Lung (tissue), 12 donors: ENCODE data around the gene TSPEAR. TPM values are rescaled to one million over a fixed set of nuclear protein-coding genes. Genes with fewer than 3 reads are reported as not detected.

Experiments
- ATAC-seq: fragments of 200-7000 bp; cut with Tn5 transposase; one replicate; pipeline ENCODE4 v1.9.1; 2020; ENCODE audit warnings: moderate number of reproducible peaks; ENCODE audit not compliant: insufficient read depth, low FRiP score
- DNase-seq, 3 donors: peaks; one replicate each; pipeline ENCODE4 v3.0.0-alpha.2; 2013 to 2017
- H3K27ac ChIP-seq, 2 donors: one replicate each; pipeline ENCODE4 v1.5.1; 2013; ENCODE audit warnings: mild to moderate bottlenecking in 2 of 2, moderate library complexity in 2 of 2, control low read depth in 1 of 2, inconsistent platforms in 1 of 2, low read depth in 1 of 2, low read length in 1 of 2
- H3K27me3 ChIP-seq, 3 donors: one replicate each; pipeline ENCODE4 v1.5.1; 2013; ENCODE audit warnings: low read length in 2 of 3; ENCODE audit not compliant: control insufficient read depth in 3 of 3, insufficient read depth in 3 of 3
- H3K36me3 ChIP-seq, 4 donors: one replicate each; pipeline ENCODE4 v1.5.1; 2013; ENCODE audit warnings: low read length in 4 of 4, mild to moderate bottlenecking in 1 of 4, moderate library complexity in 1 of 4; ENCODE audit not compliant: control insufficient read depth in 4 of 4, insufficient read depth in 4 of 4
- H3K4me1 ChIP-seq, 5 donors: one replicate each; pipeline ENCODE4 v1.5.1; 2013; ENCODE audit warnings: low read length in 5 of 5, mild to moderate bottlenecking in 2 of 5, moderate library complexity in 1 of 5; ENCODE audit not compliant: control insufficient read depth in 5 of 5, insufficient read depth in 5 of 5
- H3K4me3 ChIP-seq: one replicate; pipeline ENCODE4 v1.5.1; 2013; ENCODE audit warnings: mild to moderate bottlenecking, control low read depth, moderate library complexity
- H3K9ac ChIP-seq, 2 donors: one replicate each; pipeline ENCODE4 v1.5.1; 2013; ENCODE audit warnings: low read length in 2 of 2, control low read depth in 1 of 2; ENCODE audit not compliant: insufficient read depth in 1 of 2
- H3K9me3 ChIP-seq, 4 donors: one replicate each; pipeline ENCODE4 v1.5.1; 2013; ENCODE audit warnings: low read length in 3 of 4, mild to moderate bottlenecking in 1 of 4, moderate library complexity in 1 of 4; ENCODE audit not compliant: control insufficient read depth in 4 of 4, insufficient read depth in 3 of 4
- WGBS, 2 donors: extraction: QIAGEN DNeasy Blood & Tissue Kit; methylation state at CpG; one replicate each; pipeline ENCODE4 v1.1.7; 2013; 5-methylcytosine and 5-hydroxymethylcytosine counted together
- polyA plus RNA-seq, 2 donors: library from polyadenylated mRNA; stranded (reverse); fragments of 200-250 nt; gene quantifications; one replicate each; pipeline ENCODE4 v1.2.1, GENCODE V29; 2013
- total RNA-seq, 2 donors: library from RNA; depleted of rRNA in 1 of 2; stranded (reverse); fragments of >200 nt in 1 of 2; gene quantifications; one replicate each; pipeline ENCODE4 v1.2.1, GENCODE V29; 2014 to 2021
- TF ChIP-seq, protein P1 (sequence below): IDR thresholded peaks from 2 replicates; pipeline ENCODE4 v1.5.1; 2012; ENCODE audit warnings: mild to moderate bottlenecking; ENCODE audit errors: control extremely low read depth, extremely low read depth
- donor health status: control.
- donor health status: control.
- donor health status: Bipolar disorder and iron deficiency.
- donor health status: healthy.
- donor health status: DM: yes; HTN: yes; CAD: no.

TSPEAR gene
- total and polyA plus RNA-seq, 4 donors: 0.02 to 2.1 (median 0.27) TPM

DNA sequence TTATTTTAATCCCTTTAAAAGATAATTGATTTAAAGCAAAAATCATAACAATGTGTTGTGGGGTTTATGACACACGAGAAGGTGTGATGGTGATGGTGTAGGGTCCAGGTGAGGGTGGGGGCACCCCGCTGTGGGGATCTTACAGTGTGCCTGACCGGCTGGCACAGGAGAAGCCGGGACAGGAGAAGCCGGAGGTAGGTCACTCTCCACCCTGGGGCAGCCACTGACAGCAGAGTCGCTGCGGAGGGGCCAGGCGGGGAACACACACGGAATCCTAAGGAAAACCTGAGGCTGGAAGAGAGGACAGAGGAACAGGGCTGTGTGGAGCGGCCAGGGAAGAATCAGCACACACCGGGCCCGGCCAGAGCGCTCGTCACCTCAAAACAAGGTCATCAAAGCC, 260.4 kb downstream of the TSPEAR start:
- H3K27me3 ChIP-seq: peaks cover 0 to 8% (median 0%) of the 10 kb centered on the region in 3 donors
- ATAC-seq: no peak
- H3K9ac ChIP-seq: no peak overlapping the region
- TF ChIP-seq, protein P1, sequence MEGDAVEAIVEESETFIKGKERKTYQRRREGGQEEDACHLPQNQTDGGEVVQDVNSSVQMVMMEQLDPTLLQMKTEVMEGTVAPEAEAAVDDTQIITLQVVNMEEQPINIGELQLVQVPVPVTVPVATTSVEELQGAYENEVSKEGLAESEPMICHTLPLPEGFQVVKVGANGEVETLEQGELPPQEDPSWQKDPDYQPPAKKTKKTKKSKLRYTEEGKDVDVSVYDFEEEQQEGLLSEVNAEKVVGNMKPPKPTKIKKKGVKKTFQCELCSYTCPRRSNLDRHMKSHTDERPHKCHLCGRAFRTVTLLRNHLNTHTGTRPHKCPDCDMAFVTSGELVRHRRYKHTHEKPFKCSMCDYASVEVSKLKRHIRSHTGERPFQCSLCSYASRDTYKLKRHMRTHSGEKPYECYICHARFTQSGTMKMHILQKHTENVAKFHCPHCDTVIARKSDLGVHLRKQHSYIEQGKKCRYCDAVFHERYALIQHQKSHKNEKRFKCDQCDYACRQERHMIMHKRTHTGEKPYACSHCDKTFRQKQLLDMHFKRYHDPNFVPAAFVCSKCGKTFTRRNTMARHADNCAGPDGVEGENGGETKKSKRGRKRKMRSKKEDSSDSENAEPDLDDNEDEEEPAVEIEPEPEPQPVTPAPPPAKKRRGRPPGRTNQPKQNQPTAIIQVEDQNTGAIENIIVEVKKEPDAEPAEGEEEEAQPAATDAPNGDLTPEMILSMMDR: no peak
- 86 to 91% methylated on average over 14 of the region's 14 CpGs for WGBS, 2 donors
- H3K9me3 ChIP-seq: peaks cover 0 to 6% (median under 1%) of the 10 kb centered on the region in 4 donors
- H3K36me3 ChIP-seq: no peaks in the 10 kb centered on the region
- no peak for DNase-seq
- peaks cover 0 to 2% (median under 1%) of the 10 kb centered on the region in 5 donors for H3K4me1 ChIP-seq
- H3K27ac ChIP-seq: no peak overlapping the region
- no peak overlapping the region for H3K4me3 ChIP-seq

DNA sequence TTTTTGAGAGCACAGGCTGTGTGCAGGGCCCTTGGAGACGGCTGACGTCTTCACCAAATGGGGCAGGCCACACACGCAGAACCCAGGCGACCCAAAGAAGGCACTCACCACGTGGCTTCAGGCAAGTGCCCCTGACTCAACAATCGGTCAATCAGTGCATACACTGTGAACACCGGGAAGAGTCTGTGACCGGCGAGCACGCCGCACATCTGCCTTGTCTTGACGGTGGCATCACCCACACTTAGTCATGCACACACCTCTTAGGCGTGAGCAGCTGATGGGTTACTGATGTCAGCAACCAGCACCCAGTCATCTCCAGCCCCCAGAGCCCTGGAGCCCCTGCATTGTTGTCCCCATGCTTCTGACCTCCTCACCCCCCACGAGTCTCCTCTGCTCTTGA, 261.0 kb downstream of the TSPEAR start:
- H3K9ac ChIP-seq: no peak overlapping the region
- DNase-seq: peak in 1 of 3 donors; percentile 4
- H3K36me3 ChIP-seq: no peaks in the 10 kb centered on the region
- H3K9me3 ChIP-seq: peaks cover 0 to 6% (median under 1%) of the 10 kb centered on the region in 4 donors
- H3K4me1 ChIP-seq: no peaks in the 10 kb centered on the region
- no peak overlapping the region for H3K4me3 ChIP-seq
- 75 to 81% methylated on average over 14 of the region's 14 CpGs for WGBS, 2 donors
- no peak overlapping the region for H3K27ac ChIP-seq
- H3K27me3 ChIP-seq: peaks cover 0 to 8% (median 0%) of the 10 kb centered on the region in 3 donors
- TF ChIP-seq, protein P1: no peak
- no peak for ATAC-seq

DNA sequence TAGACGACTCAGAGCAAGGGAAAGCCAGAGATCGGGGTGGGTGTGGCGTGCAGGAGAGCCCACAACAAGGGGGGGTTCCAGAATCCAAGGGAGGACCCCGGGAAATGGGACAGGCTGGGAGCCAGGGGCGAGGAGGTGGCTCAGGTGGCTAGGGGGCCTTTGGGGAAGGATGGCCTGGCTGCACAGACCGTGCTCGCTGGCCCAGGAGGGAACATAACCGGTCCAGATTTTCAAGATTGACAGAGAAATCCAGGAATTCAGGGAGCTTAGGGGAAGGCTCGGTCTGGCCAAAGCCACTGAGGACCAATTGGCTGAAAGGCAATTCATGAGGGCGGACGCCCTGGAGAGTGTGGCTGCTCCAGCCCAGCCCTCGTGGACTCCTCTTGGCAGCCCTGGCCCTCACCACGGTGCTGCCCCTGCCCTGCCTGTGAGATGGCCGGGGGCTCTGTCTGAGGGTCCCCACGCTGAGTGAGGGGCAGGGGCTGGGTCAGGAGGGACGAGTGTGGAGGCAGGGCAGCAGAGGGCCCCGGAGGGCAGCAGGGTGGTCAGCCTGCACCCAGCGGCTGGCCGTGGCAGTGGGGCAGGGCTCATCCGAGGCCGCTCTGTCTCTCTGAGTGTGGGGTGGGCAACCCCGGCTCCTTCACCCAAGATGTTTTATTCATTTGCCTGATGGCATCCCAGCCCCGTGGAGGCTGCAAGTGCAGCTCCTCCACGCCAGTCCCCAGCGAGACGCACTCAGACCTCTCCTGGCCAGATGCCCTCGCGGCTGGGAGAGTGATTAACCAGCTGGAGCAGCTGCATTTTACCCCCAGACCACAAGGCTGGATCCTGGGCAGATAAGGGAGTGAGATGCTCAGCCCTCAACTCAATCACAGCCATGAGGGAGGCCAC, 261.7 kb downstream of the TSPEAR start:
- 66 to 81% methylated on average over 27 to 28 of the region's 28 CpGs for WGBS, 2 donors

More for the DNA sequence above, 261.7 kb downstream of the TSPEAR start:
- Histone ChIP-seq H3K9ac (no peak overlapping the region), H3K4me1 (no peaks in the 10 kb centered on the region), H3K4me3 (no peak overlapping the region), H3K27me3 (peaks cover 0 to 8% (median 0%) of the 10 kb centered on the region in 3 donors), H3K27ac (no peak overlapping the region), H3K9me3 (peaks cover 0 to 6% (median under 1%) of the 10 kb centered on the region in 4 donors), H3K36me3 (no peaks in the 10 kb centered on the region)
- ATAC-seq (no peak), DNase-seq (peak in 1 of 3 donors; percentile 10)
- TF ChIP-seq, protein P1: no peak
